ENCODE measurements around the gene SORL1.
"Not testable (repeated sequence)": the region's sequence is repeated elsewhere in the genome, so short reads cannot be mapped to it uniquely, and the experiment has no call there.

SORL1 gene, protein sequence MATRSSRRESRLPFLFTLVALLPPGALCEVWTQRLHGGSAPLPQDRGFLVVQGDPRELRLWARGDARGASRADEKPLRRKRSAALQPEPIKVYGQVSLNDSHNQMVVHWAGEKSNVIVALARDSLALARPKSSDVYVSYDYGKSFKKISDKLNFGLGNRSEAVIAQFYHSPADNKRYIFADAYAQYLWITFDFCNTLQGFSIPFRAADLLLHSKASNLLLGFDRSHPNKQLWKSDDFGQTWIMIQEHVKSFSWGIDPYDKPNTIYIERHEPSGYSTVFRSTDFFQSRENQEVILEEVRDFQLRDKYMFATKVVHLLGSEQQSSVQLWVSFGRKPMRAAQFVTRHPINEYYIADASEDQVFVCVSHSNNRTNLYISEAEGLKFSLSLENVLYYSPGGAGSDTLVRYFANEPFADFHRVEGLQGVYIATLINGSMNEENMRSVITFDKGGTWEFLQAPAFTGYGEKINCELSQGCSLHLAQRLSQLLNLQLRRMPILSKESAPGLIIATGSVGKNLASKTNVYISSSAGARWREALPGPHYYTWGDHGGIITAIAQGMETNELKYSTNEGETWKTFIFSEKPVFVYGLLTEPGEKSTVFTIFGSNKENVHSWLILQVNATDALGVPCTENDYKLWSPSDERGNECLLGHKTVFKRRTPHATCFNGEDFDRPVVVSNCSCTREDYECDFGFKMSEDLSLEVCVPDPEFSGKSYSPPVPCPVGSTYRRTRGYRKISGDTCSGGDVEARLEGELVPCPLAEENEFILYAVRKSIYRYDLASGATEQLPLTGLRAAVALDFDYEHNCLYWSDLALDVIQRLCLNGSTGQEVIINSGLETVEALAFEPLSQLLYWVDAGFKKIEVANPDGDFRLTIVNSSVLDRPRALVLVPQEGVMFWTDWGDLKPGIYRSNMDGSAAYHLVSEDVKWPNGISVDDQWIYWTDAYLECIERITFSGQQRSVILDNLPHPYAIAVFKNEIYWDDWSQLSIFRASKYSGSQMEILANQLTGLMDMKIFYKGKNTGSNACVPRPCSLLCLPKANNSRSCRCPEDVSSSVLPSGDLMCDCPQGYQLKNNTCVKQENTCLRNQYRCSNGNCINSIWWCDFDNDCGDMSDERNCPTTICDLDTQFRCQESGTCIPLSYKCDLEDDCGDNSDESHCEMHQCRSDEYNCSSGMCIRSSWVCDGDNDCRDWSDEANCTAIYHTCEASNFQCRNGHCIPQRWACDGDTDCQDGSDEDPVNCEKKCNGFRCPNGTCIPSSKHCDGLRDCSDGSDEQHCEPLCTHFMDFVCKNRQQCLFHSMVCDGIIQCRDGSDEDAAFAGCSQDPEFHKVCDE (N-terminal part only)

DNA sequence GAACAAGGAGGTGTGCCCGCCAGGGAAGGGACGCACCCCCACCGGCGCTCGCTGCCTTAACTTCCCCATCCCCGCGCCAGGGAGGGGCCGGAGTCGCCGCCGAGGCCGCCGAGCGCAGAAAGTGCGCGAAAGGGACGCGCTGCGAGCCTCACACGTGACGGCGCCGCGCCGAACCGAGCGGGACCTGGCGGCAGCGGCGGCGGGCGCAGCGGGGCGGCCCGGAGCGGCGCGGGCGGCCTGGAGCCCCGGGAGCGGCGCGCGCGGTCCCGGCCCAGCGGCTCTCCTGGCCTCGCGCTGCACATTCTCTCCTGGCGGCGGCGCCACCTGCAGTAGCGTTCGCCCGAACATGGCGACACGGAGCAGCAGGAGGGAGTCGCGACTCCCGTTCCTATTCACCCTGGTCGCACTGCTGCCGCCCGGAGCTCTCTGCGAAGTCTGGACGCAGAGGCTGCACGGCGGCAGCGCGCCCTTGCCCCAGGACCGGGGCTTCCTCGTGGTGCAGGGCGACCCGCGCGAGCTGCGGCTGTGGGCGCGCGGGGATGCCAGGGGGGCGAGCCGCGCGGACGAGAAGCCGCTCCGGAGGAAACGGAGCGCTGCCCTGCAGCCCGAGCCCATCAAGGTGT lies at the start of gene SORL1:
TSS of gene SORL1 (plus strand) at position 329 of the 623 bp plus-strand sequence. CDS start at position 347, 18 bp downstream.
- peak; percentile 67 for DNase-seq

DNA sequence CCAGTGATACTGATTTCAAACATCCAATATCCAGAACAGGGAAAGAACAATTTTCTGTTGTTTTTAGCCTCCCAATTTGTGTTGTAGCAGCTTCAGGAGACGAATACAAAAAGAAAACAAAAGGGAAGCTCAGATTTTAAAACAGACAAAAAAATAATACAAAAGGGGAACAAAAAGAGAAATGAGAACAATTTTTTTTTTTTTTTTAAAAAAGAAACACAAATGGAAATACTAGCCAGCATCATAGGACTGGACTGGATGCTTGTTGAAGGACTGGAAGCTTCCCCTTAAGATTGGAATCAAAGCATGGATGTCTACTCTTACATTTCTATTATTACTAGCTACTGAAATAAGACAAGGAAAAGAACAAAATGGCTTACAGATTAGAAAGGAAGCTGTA lies 46.5 kb upstream of the SORL1 start:
- DNase-seq = no peak

- no peak for DNase-seq
These were observed 45.8 kb upstream of the SORL1 start for GRCh38 chr11:121406291-121406690.

GRCh38 chr11:121408830-121409229 lies 43.3 kb upstream of the SORL1 start:
- DNase-seq = no peak

- not testable (repeated sequence) for DNase-seq
These were observed 42.1 kb upstream of the SORL1 start for GRCh38 chr11:121410041-121410440.

DNA sequence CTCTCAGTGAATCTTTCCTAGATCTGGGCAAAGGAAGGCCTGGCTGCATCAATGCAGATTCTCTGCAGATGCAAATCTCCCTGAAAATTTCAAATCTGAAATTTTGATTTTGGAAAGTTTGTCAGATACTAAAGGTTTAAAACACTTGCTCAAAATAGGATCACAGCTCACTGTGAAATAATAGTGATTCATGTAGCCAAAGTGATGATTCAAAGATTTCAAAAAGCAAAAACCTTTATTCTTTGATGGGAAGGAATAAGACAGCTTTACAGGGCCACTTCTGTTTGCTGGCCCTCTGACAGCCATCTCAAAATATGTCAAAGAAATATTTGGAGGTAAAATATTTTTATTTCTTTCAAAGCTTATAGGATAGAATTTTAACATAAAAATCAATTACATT lies 40.8 kb upstream of the SORL1 start:
- DNase-seq = not testable (repeated sequence)

GRCh38 chr11:121412000-121412587 lies 40.0 kb upstream of the SORL1 start:
- no peak for DNase-seq

- DNase-seq = no peak
These were observed 39.3 kb upstream of the SORL1 start for GRCh38 chr11:121412711-121413415.

DNA sequence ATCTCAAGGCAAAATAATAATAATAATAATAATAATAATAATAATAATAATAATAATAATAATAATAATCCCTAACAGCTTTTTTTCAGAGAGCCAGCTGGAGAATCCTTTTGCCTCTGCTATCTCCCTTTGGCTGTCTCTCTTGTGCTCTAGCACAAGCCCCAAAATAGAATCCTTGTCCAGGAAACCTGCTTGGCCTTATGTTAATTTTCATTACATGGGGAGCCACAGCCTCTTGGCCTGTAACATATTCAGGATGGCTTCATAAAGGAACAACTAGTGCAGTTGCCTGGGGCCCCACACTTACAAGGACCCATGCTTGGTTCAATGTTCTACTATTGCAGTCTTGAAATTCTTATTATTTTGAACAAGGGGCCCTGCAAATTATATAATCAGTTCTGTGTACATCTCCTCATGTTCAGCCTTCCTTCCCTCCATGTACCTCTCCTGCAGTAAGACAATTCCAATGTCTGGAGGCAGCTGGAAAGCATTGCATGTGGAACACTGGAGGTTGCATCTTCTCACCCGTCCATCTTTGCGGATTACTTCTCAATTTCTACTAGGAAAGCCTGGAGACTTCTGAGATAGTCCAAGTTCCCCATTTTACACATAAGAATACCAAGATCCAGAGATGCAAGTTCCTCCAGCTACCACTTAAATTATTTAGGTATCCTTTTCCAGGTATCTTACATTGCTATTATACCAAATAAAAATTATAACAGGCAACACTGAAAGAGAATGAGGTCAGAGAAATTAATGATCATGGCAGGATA lies 37.8 kb upstream of the SORL1 start:
- no peak for DNase-seq

DNA sequence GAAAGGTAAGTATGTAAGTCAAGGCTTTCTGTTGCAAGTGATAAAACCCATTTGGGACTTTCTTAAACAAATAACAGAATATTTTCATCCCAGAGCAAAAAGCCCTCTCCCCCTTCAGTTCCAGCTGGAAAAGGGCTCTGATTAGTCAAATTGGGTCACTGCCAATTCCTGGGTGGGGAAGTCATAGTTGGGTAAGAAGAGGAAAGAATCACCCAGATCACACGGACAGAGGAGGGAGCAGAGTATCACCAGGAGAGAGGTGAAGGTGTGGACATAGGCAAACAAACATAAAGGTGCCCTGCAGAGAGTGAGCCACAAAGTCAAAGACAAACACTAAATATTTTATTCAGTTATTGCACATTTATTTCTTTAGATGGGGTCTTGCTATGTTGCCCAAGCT lies 36.3 kb upstream of the SORL1 start:
- no peak for DNase-seq

GRCh38 chr11:121417055-121417551 lies 35.0 kb upstream of the SORL1 start:
- peak; percentile 19 for DNase-seq

- DNase-seq = no peak
These were observed 34.5 kb upstream of the SORL1 start for GRCh38 chr11:121417607-121418006.

GRCh38 chr11:121418625-121419114 lies 33.4 kb upstream of the SORL1 start:
- peak; percentile 6 for DNase-seq

- no peak for DNase-seq
These were observed 32.3 kb upstream of the SORL1 start for GRCh38 chr11:121419836-121420235.

GRCh38 chr11:121420398-121420797 lies 31.7 kb upstream of the SORL1 start:
- DNase-seq = no peak

GRCh38 chr11:121421149-121421901 lies 30.8 kb upstream of the SORL1 start:
- no peak for DNase-seq

- DNase-seq = no peak
These were observed 29.4 kb upstream of the SORL1 start for GRCh38 chr11:121422675-121423074.

DNA sequence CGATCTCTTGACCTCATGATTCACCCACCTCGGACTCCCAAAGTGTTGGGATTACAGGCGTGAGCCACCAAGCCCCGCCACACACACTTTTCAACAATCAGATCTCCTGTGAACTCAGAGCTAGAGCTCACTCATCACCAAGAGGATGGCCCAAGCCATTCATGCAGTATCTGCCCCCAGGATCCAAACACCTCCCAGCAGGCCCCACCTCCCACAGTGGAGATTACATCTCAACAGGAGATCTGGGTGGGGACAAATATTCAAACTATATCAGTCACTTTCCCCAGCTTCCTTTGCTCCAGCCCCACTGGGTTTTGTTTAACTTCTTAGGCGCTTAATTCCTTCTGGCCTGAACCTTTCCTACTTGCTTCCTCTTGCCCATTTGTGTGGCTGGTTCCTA lies 26.3 kb upstream of the SORL1 start:
- no peak for DNase-seq

Measured in stimulated activated naive CD4-positive, alpha-beta T cell treated with Interleukin-2 at 50 U/mL for 16 hours (primary cell).